Prostate gland (tissue), 2 donors: Measurements from ENCODE around the gene TJP1. TPM values are rescaled to one million over a fixed set of nuclear protein-coding genes. Genes with fewer than 3 reads are reported as not detected.

Source experiments
- DNase-seq: peaks from one replicate; pipeline ENCODE4 v3.0.0-alpha.2; 2019; ENCODE audit warnings: low spot score
- H3K27ac ChIP-seq, 2 donors: fragments of 200-600 bp; sonication (generic); 2 replicates each; pipeline ENCODE4 v1.5.1; 2017 to 2019
- H3K27me3 ChIP-seq: fragments of 200-600 bp; sonication (generic); replicated peaks from 2 replicates; pipeline ENCODE4 v1.5.1; 2019; ENCODE audit not compliant: insufficient read depth
- H3K36me3 ChIP-seq, 2 donors: fragments of 200-600 bp; sonication (generic); 1 replicate in 1 of 2; 2 replicates in 1 of 2; pipeline versions ENCODE4 v1.5.1 to v1.8.1; 2017 to 2019
- H3K4me1 ChIP-seq: fragments of 200-600 bp; sonication (generic); replicated peaks from 2 replicates; pipeline ENCODE4 v1.5.1; 2019
- H3K4me3 ChIP-seq, 2 donors: fragments of 200-600 bp; sonication (generic); 2 replicates each; pipeline ENCODE4 v1.5.1; 2017 to 2019
- H3K9me3 ChIP-seq: fragments of 200-600 bp; sonication (generic); 2 replicates; pipeline ENCODE4 v1.5.1; 2017
- CTCF ChIP-seq, 4 experiments: fragments of 200-600 bp in 2 of 4; fragments of 450-650 bp in 2 of 4; sonication (generic) in 2 of 4; IDR thresholded peaks; 1 replicate in 3 of 4; 2 replicates in 1 of 4; pipeline ENCODE4 v1.5.1; 2016 to 2019; ENCODE audit warnings: antibody characterized with exemption in 4 of 4, mild to moderate bottlenecking in 2 of 4, moderate library complexity in 2 of 4
- POLR2A ChIP-seq: fragments of 450-650 bp; IDR thresholded peaks from one replicate; pipeline ENCODE4 v1.6.1; 2016; ENCODE audit warnings: antibody characterized with exemption, mild to moderate bottlenecking
- POLR2AphosphoS5 ChIP-seq: sonication (generic); formaldehyde crosslinking; IDR thresholded peaks from one replicate; pipeline ENCODE4 v1.6.1; 2017; ENCODE audit warnings: antibody characterized with exemption
- WGBS: methylation state at CpG from one replicate; pipeline ENCODE4 v1.1.5; 2018; 5-methylcytosine and 5-hydroxymethylcytosine counted together
- intact Hi-C: fragments of 100-400 bp; cut with DNase I; formaldehyde crosslinking; loops from one replicate; pipeline ENCODE4 v1.14.2; 2022
- total RNA-seq, 2 donors: library from RNA; depleted of rRNA; stranded (reverse); fragments of >200 nt; gene quantifications; one replicate each; pipeline ENCODE4 v1.1.0, GENCODE V29; 2016

The TJP1 gene
- total RNA-seq, 2 donors from 2014 or later, result 88.4 to 216 TPM

- Histone ChIP-seq H3K36me3 (no peaks in the 10 kb centered on the region), H3K27ac (no peak overlapping the region), H3K4me1 (no peaks in the 10 kb centered on the region), H3K27me3 (no peaks in the 10 kb centered on the region), H3K4me3 (no peak overlapping the region), H3K9me3 (no peaks in the 10 kb centered on the region)
- no peak for TF ChIP-seq POLR2A
- no peak for TF ChIP-seq CTCF (IDR thresholded peaks at IDR 0.05)
- TF ChIP-seq POLR2AphosphoS5, result no peak
- 78% methylated on average over 3 of the region's 3 CpGs for WGBS
- DNase-seq, result no peak
- intact Hi-C loops, result no loop called here
Measured at GRCh38 chr15:29840926-29841325, 18.7 kb upstream of the TJP1 start.

GRCh38 chr15:29840054-29840453, 17.8 kb upstream of the TJP1 start:
- H3K27me3 ChIP-seq, result no peaks in the 10 kb centered on the region
- intact Hi-C loops, result no loop called here
- H3K9me3 ChIP-seq, result no peaks in the 10 kb centered on the region
- no peak for DNase-seq
- no peaks in the 10 kb centered on the region for H3K4me1 ChIP-seq
- no peak for TF ChIP-seq POLR2AphosphoS5
- TF ChIP-seq CTCF (IDR thresholded peaks at IDR 0.05), result no peak
- no peak for TF ChIP-seq POLR2A
- no peak overlapping the region for H3K27ac ChIP-seq
- H3K36me3 ChIP-seq, result no peaks in the 10 kb centered on the region
- WGBS, result 84% methylated on average over 3 of the region's 3 CpGs
- no peak overlapping the region for H3K4me3 ChIP-seq

- Histone ChIP-seq H3K27me3 (no peaks in the 10 kb centered on the region), H3K27ac (no peak overlapping the region), H3K4me3 (no peak overlapping the region), H3K36me3 (no peaks in the 10 kb centered on the region), H3K9me3 (no peaks in the 10 kb centered on the region), H3K4me1 (no peaks in the 10 kb centered on the region)
- no peak for TF ChIP-seq POLR2A
- TF ChIP-seq POLR2AphosphoS5, result no peak
- no peak for TF ChIP-seq CTCF (IDR thresholded peaks at IDR 0.05)
- intact Hi-C loops, result no loop called here
- DNase-seq, result no peak
- WGBS, result 61% methylated on average over 3 of the region's 3 CpGs
Measured at GRCh38 chr15:29838352-29839010, 16.2 kb upstream of the TJP1 start.

GRCh38 chr15:29835301-29835700, 13.0 kb upstream of the TJP1 start:
- no peaks in the 10 kb centered on the region for H3K9me3 ChIP-seq
- no peaks in the 10 kb centered on the region for H3K27me3 ChIP-seq
- 78% methylated on average over 4 of the region's 4 CpGs for WGBS
- H3K36me3 ChIP-seq, result no peaks in the 10 kb centered on the region
- no peak overlapping the region for H3K4me3 ChIP-seq
- H3K4me1 ChIP-seq, result no peaks in the 10 kb centered on the region
- TF ChIP-seq POLR2A, result no peak
- TF ChIP-seq POLR2AphosphoS5, result no peak
- TF ChIP-seq CTCF (IDR thresholded peaks at IDR 0.05), result no peak
- no peak overlapping the region for H3K27ac ChIP-seq
- no peak for DNase-seq
- intact Hi-C loops, result no loop called here

- TF ChIP-seq CTCF (IDR thresholded peaks at IDR 0.05) (no peak), POLR2A (no peak), POLR2AphosphoS5 (no peak)
Measured at GRCh38 chr15:29832709-29833108, 10.4 kb upstream of the TJP1 start.

More at GRCh38 chr15:29832709-29833108, 10.4 kb upstream of the TJP1 start:
- intact Hi-C loops, result no loop called here
- H3K27ac ChIP-seq, result no peak overlapping the region
- 90% methylated on average over 3 of the region's 3 CpGs for WGBS
- no peaks in the 10 kb centered on the region for H3K4me1 ChIP-seq
- H3K27me3 ChIP-seq, result no peaks in the 10 kb centered on the region
- no peak overlapping the region for H3K4me3 ChIP-seq
- no peaks in the 10 kb centered on the region for H3K36me3 ChIP-seq
- DNase-seq, result no peak
- H3K9me3 ChIP-seq, result no peaks in the 10 kb centered on the region
